GM10266 (cell line): ENCODE data around the gene ANKRD29.
"Not testable (repeated sequence)": the region's sequence is repeated elsewhere in the genome, so short reads cannot be mapped to it uniquely, and the experiment has no call there.

Source experiments
- DNase-seq: peaks from one replicate; pipeline ENCODE4 v3.0.0; 2012; ENCODE audit errors: extremely low spot score
- TF ChIP-seq, protein P1 (sequence below): IDR thresholded peaks from 2 replicates; pipeline ENCODE4 v1.5.1; 2012; ENCODE audit warnings: mild to moderate bottlenecking, low read depth; ENCODE audit not compliant: control insufficient read depth, insufficient read depth; ENCODE audit errors: missing control alignments

The ANKRD29 gene

DNA sequence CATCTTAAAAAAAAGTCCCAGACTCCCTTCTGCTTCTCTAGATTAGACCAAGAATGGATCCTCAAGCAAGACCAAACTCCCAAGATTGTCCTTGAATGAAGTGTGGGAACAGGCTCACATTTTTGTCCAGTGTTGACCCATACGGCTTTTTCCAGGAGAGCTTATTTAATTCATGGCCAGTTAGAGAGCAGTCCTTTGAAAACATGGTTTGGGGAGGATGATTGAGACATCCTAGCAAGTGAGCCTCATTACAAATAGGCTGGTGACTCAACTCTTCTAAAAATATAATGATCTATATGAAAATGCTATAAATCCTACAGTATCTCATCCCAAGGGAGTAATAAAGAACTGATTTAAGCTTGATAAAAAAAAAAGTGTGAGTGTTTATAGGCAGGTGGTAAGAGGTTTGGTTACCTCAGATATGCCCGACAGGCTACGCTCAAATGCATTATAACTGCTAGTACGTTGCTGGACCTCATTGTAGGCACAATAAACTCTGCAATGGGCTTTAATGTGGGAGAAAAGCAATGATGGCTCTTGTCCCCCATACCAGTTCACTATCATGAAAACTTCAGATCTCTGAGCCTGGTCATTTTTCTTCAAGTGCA is 17.0 kb downstream of the ANKRD29 start:
- TF ChIP-seq, protein P1, sequence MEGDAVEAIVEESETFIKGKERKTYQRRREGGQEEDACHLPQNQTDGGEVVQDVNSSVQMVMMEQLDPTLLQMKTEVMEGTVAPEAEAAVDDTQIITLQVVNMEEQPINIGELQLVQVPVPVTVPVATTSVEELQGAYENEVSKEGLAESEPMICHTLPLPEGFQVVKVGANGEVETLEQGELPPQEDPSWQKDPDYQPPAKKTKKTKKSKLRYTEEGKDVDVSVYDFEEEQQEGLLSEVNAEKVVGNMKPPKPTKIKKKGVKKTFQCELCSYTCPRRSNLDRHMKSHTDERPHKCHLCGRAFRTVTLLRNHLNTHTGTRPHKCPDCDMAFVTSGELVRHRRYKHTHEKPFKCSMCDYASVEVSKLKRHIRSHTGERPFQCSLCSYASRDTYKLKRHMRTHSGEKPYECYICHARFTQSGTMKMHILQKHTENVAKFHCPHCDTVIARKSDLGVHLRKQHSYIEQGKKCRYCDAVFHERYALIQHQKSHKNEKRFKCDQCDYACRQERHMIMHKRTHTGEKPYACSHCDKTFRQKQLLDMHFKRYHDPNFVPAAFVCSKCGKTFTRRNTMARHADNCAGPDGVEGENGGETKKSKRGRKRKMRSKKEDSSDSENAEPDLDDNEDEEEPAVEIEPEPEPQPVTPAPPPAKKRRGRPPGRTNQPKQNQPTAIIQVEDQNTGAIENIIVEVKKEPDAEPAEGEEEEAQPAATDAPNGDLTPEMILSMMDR, result no peak
- DNase-seq, result no peak

DNA sequence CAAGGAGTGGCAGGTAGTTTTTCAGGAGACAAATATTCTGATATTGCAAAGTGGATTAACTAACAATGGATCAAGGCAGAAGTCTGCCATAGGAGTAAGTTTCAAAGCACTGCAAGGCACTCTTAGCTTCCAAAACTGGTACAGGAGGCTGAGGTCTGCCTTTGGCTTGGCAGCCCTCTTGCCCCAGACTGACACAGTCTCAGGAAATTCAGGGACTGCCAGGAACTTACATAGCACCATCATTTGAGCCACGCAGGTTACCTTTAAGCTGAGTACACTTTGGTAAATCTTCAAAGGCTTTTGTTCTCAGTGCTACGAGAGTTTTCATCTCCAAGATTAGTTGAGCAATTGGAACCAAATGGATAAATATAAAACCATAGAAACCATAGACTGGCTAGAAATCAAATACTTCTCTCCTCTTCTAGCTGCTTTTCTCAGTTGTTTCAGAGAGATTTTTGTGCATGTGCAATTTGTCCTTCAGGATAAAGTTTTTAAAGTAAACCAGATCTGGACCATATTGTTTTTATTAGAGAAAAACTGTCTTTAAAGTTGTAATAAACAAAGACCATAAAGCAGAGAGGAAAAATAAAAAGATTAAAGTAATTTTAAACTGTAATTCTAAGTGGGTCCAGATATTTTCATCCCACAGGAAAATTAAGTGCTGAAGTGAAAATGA is 18.8 kb downstream of the ANKRD29 start:
- DNase-seq, result no peak
- TF ChIP-seq, protein P1, result no peak

DNA sequence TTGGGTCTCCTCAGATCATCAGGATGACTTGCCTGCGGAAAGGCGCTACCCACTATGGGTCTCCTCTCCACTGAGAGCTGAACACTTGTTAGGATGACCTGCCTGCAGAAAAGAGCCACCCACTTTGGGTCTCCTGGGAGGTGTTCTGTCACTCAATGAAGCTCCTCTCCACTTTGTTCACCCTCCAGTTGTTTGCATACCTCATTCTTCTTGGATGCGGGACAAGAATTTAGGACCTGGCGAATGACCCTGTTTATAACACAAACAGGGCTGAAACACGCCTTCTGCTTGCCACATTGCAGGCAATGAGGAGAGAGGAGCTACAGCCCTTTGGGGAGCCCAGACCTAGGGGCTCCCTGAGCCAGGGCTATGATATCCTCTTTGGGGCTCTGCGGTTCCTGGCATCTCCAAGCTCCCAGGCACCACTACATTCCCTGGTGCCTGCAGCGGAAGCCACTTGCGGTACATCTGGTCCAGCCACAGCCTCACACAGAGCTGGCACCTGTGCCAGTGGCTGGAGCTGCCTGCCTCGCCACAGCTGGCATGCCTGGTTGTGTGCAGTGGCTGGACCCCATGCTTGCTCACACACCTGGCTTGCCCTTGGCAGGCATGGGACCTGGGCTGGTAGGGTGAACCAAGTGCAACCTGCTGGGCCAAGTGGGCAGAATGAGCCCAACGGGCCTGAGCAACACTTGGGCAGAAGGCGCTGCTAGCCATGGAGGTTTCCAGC is 20.6 kb downstream of the ANKRD29 start:
- TF ChIP-seq, protein P1, result no peak
- no peak for DNase-seq

DNA sequence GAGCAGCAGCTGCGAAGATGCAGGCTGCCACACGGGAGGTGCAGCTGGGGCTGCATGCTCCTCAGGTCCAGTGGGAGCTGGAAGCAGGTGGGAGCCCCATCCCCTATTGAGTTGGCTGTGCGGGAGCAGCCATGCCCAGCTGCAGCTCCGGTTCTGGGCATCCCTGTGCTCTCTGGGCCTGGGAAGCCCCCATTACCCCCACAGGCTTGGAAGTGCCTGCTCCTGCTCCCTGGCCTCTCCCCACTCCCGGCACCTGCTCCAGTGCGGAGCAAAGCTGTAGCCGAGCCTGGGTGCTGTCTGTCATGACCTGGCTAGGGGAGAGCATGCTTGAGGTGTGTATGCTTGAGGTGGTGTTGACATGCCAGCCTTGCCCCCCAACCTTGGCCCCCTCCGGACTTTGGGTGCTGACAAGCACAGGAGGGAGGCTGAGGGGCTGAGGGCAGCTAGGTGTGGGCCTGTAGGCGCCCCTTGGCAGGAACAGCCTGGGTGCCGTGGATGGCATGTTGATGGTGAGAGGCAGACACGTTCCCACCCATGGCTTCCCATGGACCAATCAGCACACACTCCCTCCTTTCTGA is 21.5 kb downstream of the ANKRD29 start:
- TF ChIP-seq, protein P1, result no peak

DNA sequence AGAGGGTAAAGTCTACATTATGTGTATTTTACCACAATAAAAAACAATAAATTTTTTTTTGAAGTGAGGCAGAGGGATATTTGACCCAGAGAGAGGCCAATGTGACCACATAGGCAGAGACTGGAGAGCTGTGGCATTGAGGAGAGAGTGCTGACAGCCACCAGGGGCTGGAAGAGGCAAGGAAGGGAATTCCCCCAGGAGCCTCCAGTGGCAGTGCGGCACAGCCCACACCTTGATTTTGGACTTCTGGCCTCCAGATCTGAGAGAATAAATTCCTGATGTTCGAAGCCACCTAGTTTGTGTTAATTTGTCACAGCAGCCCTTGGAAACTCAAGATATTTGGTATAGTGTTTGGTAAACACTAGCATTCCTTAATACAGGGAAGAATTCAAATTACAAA is 22.7 kb downstream of the ANKRD29 start:
- DNase-seq, result no peak
- TF ChIP-seq, protein P1, result no peak

More for the DNA sequence above, 21.5 kb downstream of the ANKRD29 start:
- DNase-seq, result no peak

DNA sequence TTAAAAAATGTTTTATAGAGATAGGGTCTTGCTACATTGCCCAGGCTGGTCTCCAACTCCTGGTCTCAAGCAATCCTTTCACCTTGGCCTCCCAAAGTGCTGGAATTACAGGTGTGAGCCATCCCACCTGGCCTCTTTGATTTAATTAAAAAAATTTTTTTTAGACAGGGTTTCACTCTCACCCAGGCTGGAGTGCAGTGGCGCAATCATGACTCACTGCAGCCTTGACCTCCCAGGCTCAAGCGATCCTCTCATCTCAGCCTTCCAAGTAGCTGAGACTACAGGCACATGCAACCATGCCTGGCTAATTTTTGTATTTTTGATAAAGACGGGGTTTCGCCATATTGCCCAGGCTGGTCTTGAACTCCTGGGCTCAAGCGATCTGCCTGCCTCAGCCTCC is 26.3 kb downstream of the ANKRD29 start:
- not testable (repeated sequence) for DNase-seq

DNA sequence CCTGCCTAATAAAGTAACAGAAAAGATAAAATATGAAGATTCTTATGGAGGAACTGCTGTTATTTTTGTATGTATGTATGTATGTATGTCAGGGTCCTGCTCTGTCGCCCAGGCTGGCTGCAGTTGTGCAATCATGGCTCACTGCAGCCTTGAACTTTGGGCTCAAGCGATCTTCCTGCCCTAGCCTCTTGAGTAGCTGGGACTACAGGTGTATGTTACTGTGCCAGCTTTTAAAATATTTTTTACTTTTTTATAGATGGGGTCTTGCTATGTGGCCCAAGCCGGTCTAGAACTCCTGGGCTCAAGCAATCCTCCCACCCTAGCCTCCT is 26.7 kb downstream of the ANKRD29 start:
- DNase-seq, result no peak
- TF ChIP-seq, protein P1, result no peak
